ENCODE measurements around the gene NXNL1. TPM values are rescaled to one million over a fixed set of nuclear protein-coding genes. Genes with fewer than 3 reads are reported as not detected.
"Not testable (repeated sequence)": the region's sequence is repeated elsewhere in the genome, so short reads cannot be mapped to it uniquely, and the experiment has no call there.

The NXNL1 gene
- total and polyA plus RNA-seq, 4 donors = not detected

- 6% methylated on average over 10 of the region's 10 CpGs for WGBS, 2 donors
- ATAC-seq (ENCODE audit: low FRiP score) (peak; percentile 67), DNase-seq (peak in 1 of 2 donors; percentile 71)
- H3K4me3 ChIP-seq (ENCODE audit: low read length in 2 of 2) = no peak overlapping the region
- peak overlapping the region in 1 of 2 donors; percentile 10 for H3K27ac ChIP-seq (ENCODE audit: low read depth in 1 of 2, low read length in 2 of 2)
- no peaks in the 10 kb centered on the region for H3K27me3 ChIP-seq (ENCODE audit: control insufficient read depth in 1 of 2, insufficient read depth in 2 of 2, low read length in 1 of 2)
- intact Hi-C loops (cut with DNase I) = loop anchor here in 1 of 2 donors (5.0 to 10.0 kb wide), 2 partner anchors 37 to 379 kb away; partner anchors contain the start of genes PGLS and RPL18A
- no peaks in the 10 kb centered on the region for H3K4me1 ChIP-seq (ENCODE audit: control insufficient read depth in 1 of 2, insufficient read depth in 2 of 2, low read length in 2 of 2)
- H3K9me3 ChIP-seq (ENCODE audit: control insufficient read depth, low read length) = no peaks in the 10 kb centered on the region
- no peaks in the 10 kb centered on the region for H3K36me3 ChIP-seq (ENCODE audit: control insufficient read depth in 1 of 2, insufficient read depth in 2 of 2, low read length in 1 of 2)
These were observed 14.9 kb upstream of the NXNL1 start for GRCh38 chr19:17475541-17476115.

- ATAC-seq (ENCODE audit: low FRiP score); H3K4me1 ChIP-seq (ENCODE audit: control insufficient read depth in 1 of 2, insufficient read depth in 2 of 2, low read length in 2 of 2); DNase-seq; H3K27ac ChIP-seq (ENCODE audit: low read depth in 1 of 2, low read length in 2 of 2); H3K4me3 ChIP-seq (ENCODE audit: low read length in 2 of 2); H3K36me3 ChIP-seq (ENCODE audit: control insufficient read depth in 1 of 2, insufficient read depth in 2 of 2, low read length in 1 of 2); H3K9me3 ChIP-seq (ENCODE audit: control insufficient read depth, low read length); H3K27me3 ChIP-seq (ENCODE audit: control insufficient read depth in 1 of 2, insufficient read depth in 2 of 2, low read length in 1 of 2): not testable (repeated sequence)
- intact Hi-C loops (cut with DNase I) = loop anchor here in 1 of 2 donors (5.0 to 10.0 kb wide), 2 partner anchors 37 to 380 kb away; partner anchors contain the start of genes PGLS and RPL18A
- 79 to 81% methylated on average over 6 of the region's 6 CpGs for WGBS, 2 donors
These were observed 14.3 kb upstream of the NXNL1 start for GRCh38 chr19:17475011-17475540.

- 89 to 90% methylated on average over 9 of the region's 9 CpGs for WGBS, 2 donors
- Histone ChIP-seq H3K4me3 (ENCODE audit: low read length in 2 of 2) (no peak overlapping the region), H3K36me3 (ENCODE audit: control insufficient read depth in 1 of 2, insufficient read depth in 2 of 2, low read length in 1 of 2) (no peaks in the 10 kb centered on the region), H3K4me1 (ENCODE audit: control insufficient read depth in 1 of 2, insufficient read depth in 2 of 2, low read length in 2 of 2) (no peaks in the 10 kb centered on the region), H3K27ac (ENCODE audit: low read depth in 1 of 2, low read length in 2 of 2) (no peak overlapping the region), H3K9me3 (ENCODE audit: control insufficient read depth, low read length) (no peaks in the 10 kb centered on the region), H3K27me3 (ENCODE audit: control insufficient read depth in 1 of 2, insufficient read depth in 2 of 2, low read length in 1 of 2) (no peaks in the 10 kb centered on the region)
- ATAC-seq (ENCODE audit: low FRiP score) (no peak), DNase-seq (no peak)
- intact Hi-C loops (cut with DNase I) = loop anchor here (5.0 to 10.0 kb wide), 2 partner anchors 39 to 382 kb away; partner anchors contain the start of genes PGLS (in 1 of the 2) and RPL18A (in 1 of the 2)
These were observed 12.3 kb upstream of the NXNL1 start for GRCh38 chr19:17473041-17473440.

GRCh38 chr19:17471410-17472125 lies 10.8 kb upstream of the NXNL1 start:
- Histone ChIP-seq H3K4me3 (ENCODE audit: low read length in 2 of 2) (no peak overlapping the region), H3K27ac (ENCODE audit: low read depth in 1 of 2, low read length in 2 of 2) (no peak overlapping the region), H3K27me3 (ENCODE audit: control insufficient read depth in 1 of 2, insufficient read depth in 2 of 2, low read length in 1 of 2) (no peaks in the 10 kb centered on the region), H3K36me3 (ENCODE audit: control insufficient read depth in 1 of 2, insufficient read depth in 2 of 2, low read length in 1 of 2) (no peaks in the 10 kb centered on the region), H3K4me1 (ENCODE audit: control insufficient read depth in 1 of 2, insufficient read depth in 2 of 2, low read length in 2 of 2) (no peaks in the 10 kb centered on the region), H3K9me3 (ENCODE audit: control insufficient read depth, low read length) (no peaks in the 10 kb centered on the region)
- DNase-seq (no peak), ATAC-seq (ENCODE audit: low FRiP score) (no peak)
- WGBS, 2 donors = 45 to 53% methylated on average over 11 to 12 of the region's 12 CpGs
- intact Hi-C loops (cut with DNase I) = loop anchor here (5.0 to 10.0 kb wide), 2 partner anchors 41 to 383 kb away; partner anchors contain the start of genes PGLS (in 1 of the 2) and RPL18A (in 1 of the 2)

- ATAC-seq (ENCODE audit: low FRiP score) (peak; percentile 96), DNase-seq (peak; percentile 100)
- Histone ChIP-seq H3K4me3 (ENCODE audit: low read length in 2 of 2) (peak within 1 kb of the TSS; percentile 56 to 62), H3K27ac (ENCODE audit: low read depth in 1 of 2, low read length in 2 of 2) (peak within 1 kb of the TSS in 1 of 2 donors; percentile 73), H3K9me3 (ENCODE audit: control insufficient read depth, low read length) (no peaks in the 10 kb centered on the region), H3K27me3 (ENCODE audit: control insufficient read depth in 1 of 2, insufficient read depth in 2 of 2, low read length in 1 of 2) (no peaks in the 10 kb centered on the region), H3K36me3 (ENCODE audit: control insufficient read depth in 1 of 2, insufficient read depth in 2 of 2, low read length in 1 of 2) (no peaks in the 10 kb centered on the region), H3K4me1 (ENCODE audit: control insufficient read depth in 1 of 2, insufficient read depth in 2 of 2, low read length in 2 of 2) (no peaks in the 10 kb centered on the region)
- intact Hi-C loops (cut with DNase I) = loop anchor here (5.0 to 10.0 kb wide), 2 partner anchors 42 to 385 kb away; partner anchors contain the start of genes PGLS (in 1 of the 2) and RPL18A (in 1 of the 2)
- 1% methylated on average over 51 to 67 of the region's 67 CpGs for WGBS, 2 donors
These were observed 9.5 kb upstream of the NXNL1 start, which contains the start of gene SLC27A1 for GRCh38 chr19:17470068-17470841. Gene SLC27A1 (plus strand): TSS chr19:17470524. CDS start chr19:17470541, 17 bp downstream.

GRCh38 chr19:17469481-17470067 lies 8.8 kb upstream of the NXNL1 start:
- Histone ChIP-seq H3K4me3 (ENCODE audit: low read length in 2 of 2) (peak overlapping the region; percentile 30 to 40), H3K4me1 (ENCODE audit: control insufficient read depth in 1 of 2, insufficient read depth in 2 of 2, low read length in 2 of 2) (no peaks in the 10 kb centered on the region), H3K9me3 (ENCODE audit: control insufficient read depth, low read length) (no peaks in the 10 kb centered on the region), H3K27me3 (ENCODE audit: control insufficient read depth in 1 of 2, insufficient read depth in 2 of 2, low read length in 1 of 2) (no peaks in the 10 kb centered on the region), H3K27ac (ENCODE audit: low read depth in 1 of 2, low read length in 2 of 2) (peak overlapping the region in 1 of 2 donors; percentile 73), H3K36me3 (ENCODE audit: control insufficient read depth in 1 of 2, insufficient read depth in 2 of 2, low read length in 1 of 2) (no peaks in the 10 kb centered on the region)
- ATAC-seq (ENCODE audit: low FRiP score) (peak; percentile 92), DNase-seq (peak; percentile 98 to 99)
- intact Hi-C loops (cut with DNase I) = loop anchor here (5.0 to 10.0 kb wide), 4 partner anchors 43 to 385 kb away; partner anchors contain the start of genes GTPBP3 (in 1 of the 2), PGLS (in 1 of the 2) and RPL18A (in 1 of the 2)
- WGBS, 2 donors = 1% methylated on average over 30 to 31 of the region's 31 CpGs

GRCh38 chr19:17469092-17469480 lies 8.4 kb upstream of the NXNL1 start:
- Histone ChIP-seq H3K4me3 (ENCODE audit: low read length in 2 of 2) (peak overlapping the region; percentile 11 to 30), H3K27me3 (ENCODE audit: control insufficient read depth in 1 of 2, insufficient read depth in 2 of 2, low read length in 1 of 2) (no peaks in the 10 kb centered on the region), H3K27ac (ENCODE audit: low read depth in 1 of 2, low read length in 2 of 2) (peak overlapping the region in 1 of 2 donors; percentile 55), H3K9me3 (ENCODE audit: control insufficient read depth, low read length) (no peaks in the 10 kb centered on the region), H3K36me3 (ENCODE audit: control insufficient read depth in 1 of 2, insufficient read depth in 2 of 2, low read length in 1 of 2) (no peaks in the 10 kb centered on the region), H3K4me1 (ENCODE audit: control insufficient read depth in 1 of 2, insufficient read depth in 2 of 2, low read length in 2 of 2) (no peaks in the 10 kb centered on the region)
- DNase-seq = no peak
- intact Hi-C loops (cut with DNase I) = loop anchor here in 1 of 2 donors (5.0 kb wide), 2 partner anchors 72 to 132 kb away; partner anchors contain the start of gene GTPBP3
- WGBS, 2 donors = 0 to 1% methylated on average over 18 to 19 of the region's 19 CpGs
- ATAC-seq (ENCODE audit: low FRiP score) = no peak

Data from aorta (tissue), 5 donors.